GM12875 (cell line): Measurements from ENCODE around the gene CNDP2.

Source experiments
- H3K4me3 ChIP-seq: one replicate; pipeline ENCODE4 v1.5.1; 2011; ENCODE audit warnings: low read depth, low read length, control low read depth
- TF ChIP-seq, protein P1 (sequence below): IDR thresholded peaks from 2 replicates; pipeline ENCODE4 v1.5.1; 2011; ENCODE audit warnings: low read depth, mild to moderate bottlenecking, control low read depth, inconsistent platforms, low read length, moderate library complexity, borderline replicate concordance; ENCODE audit not compliant: insufficient read depth

The CNDP2 gene

DNA sequence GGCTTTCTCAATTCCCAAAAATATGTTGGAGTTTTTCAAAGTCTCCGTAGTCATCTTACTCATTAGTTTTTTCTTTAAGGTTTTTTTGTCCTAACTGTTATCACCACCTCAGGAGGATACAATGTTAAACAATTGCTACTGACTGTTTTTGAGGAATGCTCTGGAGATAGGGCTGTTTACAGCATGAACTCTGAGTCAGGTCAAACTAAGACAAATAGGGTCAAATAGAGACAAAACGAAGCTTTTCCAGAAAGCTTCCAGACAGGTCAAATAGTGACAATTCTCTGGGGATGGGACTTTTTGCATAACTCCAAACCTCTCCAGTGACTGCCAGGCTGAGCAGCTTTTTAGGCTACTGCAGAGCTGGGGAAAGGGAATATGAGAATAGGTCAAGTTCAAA, 23.9 kb upstream of the CNDP2 start:
- TF ChIP-seq, protein P1, sequence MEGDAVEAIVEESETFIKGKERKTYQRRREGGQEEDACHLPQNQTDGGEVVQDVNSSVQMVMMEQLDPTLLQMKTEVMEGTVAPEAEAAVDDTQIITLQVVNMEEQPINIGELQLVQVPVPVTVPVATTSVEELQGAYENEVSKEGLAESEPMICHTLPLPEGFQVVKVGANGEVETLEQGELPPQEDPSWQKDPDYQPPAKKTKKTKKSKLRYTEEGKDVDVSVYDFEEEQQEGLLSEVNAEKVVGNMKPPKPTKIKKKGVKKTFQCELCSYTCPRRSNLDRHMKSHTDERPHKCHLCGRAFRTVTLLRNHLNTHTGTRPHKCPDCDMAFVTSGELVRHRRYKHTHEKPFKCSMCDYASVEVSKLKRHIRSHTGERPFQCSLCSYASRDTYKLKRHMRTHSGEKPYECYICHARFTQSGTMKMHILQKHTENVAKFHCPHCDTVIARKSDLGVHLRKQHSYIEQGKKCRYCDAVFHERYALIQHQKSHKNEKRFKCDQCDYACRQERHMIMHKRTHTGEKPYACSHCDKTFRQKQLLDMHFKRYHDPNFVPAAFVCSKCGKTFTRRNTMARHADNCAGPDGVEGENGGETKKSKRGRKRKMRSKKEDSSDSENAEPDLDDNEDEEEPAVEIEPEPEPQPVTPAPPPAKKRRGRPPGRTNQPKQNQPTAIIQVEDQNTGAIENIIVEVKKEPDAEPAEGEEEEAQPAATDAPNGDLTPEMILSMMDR, result no peak
- no peak overlapping the region for H3K4me3 ChIP-seq

DNA sequence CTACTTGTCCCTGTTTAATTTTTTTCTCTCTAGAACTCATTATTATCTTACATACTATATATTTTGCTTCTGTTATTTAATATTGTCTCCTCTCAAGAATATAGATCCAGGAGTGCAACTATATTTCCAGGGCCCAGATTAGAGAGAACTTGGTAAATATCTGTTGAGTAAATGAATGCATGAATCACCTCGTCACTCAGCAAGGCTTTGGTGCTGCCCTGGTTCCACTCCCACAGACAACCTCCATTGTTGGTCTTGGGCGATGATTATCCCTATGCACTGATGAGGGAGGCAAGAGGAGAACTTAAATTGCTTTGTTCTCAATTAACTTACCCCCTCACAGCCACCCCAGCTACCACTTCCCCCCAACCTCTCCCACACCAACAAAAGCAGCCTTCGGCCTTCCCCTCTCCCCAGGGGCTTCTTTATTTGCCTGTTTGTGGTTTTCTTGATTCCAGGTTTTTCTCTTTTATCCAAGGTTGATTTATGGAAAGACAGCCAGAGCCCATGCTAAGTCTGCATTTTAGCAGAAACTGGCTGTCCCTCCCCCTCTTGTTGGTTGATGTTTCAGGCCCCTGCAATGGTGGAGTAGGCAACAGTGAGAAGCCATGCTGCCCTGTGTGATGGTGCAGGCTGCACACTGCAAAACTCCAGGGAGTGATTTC, 22.1 kb upstream of the CNDP2 start:
- no peak overlapping the region for H3K4me3 ChIP-seq
- TF ChIP-seq, protein P1, result no peak

DNA sequence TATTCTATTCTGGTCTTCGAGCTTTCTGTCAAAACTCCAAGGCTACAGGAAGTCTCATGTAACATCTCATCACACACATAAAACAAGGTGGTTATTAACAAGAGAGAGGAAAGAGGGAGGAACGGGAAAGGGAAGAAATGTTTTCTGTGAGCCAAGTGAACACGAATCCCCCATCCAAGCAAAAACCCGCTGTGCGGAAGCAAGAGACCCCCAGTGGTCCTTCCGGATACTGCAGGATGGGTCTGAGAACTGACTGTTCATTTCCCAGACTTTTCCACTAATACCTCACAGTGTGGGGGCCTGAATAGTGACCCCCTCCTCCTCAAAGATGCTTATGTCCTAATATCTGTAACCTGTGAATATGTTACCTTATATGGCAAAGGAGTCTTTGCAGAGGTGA, 20.0 kb upstream of the CNDP2 start:
- H3K4me3 ChIP-seq, result no peak overlapping the region
- TF ChIP-seq, protein P1, result peak; percentile 50; the same call in 1 of the 2 replicates

- H3K4me3 ChIP-seq, result no peak overlapping the region
- TF ChIP-seq, protein P1, result no peak
Measured at GRCh38 chr18:74477771-74478170, 18.4 kb upstream of the CNDP2 start.

DNA sequence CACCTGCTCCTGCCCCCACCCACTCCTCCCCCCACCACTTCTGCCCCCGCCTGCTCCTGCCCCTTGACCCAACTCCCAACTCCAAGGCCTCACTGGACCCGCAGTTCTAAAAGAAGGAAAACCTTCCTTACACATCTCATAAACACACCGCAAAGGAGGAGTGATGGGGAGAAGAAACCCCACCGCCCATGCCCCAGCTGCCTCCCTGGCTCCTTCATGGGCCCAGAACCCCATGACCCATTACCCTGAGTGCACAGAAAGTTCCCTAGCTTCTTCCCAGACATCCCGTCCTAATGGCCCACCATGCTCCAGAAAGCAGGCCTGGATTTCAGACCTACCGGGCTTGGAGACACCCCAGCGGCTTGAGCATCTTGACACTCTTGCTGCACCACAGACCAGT, 17.8 kb upstream of the CNDP2 start:
- H3K4me3 ChIP-seq, result no peak overlapping the region
- TF ChIP-seq, protein P1, result no peak

DNA sequence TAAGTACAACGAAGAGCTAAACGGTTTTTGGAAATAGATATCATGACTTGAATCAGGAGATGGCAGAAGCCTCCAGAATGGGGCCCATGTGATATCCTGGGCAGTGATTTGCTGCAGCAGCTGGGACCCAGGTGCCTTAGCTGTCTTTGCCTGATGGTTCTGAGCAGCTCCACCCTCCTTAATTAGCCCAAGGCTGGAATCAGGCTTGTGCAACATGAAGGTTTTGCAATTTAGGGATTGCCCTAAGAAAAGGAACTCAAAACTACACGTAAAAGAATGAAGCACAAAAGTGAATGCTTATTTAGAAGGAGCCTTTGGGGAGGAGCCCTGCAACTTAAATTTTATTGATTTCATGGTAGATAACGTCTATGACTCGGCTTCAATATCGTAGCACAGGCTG, 17.3 kb upstream of the CNDP2 start:
- no peak overlapping the region for H3K4me3 ChIP-seq

More for the DNA sequence above, 17.3 kb upstream of the CNDP2 start:
- TF ChIP-seq, protein P1, result no peak
